Stomach smooth muscle (tissue), 2 donors: ENCODE measurements around the gene TXLNA.
A peak's percentile ranks its signal among the peaks of the same experiment; 100 is the strongest.

ENCODE experiments used
- H3K27ac ChIP-seq: one replicate; pipeline ENCODE4 v1.7.0; 2013; ENCODE audit warnings: mild to moderate bottlenecking, low read length, inconsistent platforms
- H3K27me3 ChIP-seq, 2 donors: one replicate each; pipeline ENCODE4 v1.7.0; 2013; ENCODE audit warnings: low read length in 2 of 2; ENCODE audit not compliant: insufficient read depth in 2 of 2, control insufficient read depth in 1 of 2
- H3K36me3 ChIP-seq, 2 donors: one replicate each; pipeline ENCODE4 v1.7.0; 2013; ENCODE audit warnings: low read length in 2 of 2; ENCODE audit not compliant: control insufficient read depth in 2 of 2, insufficient read depth in 2 of 2
- H3K4me1 ChIP-seq: one replicate; pipeline ENCODE4 v1.7.0; 2013; ENCODE audit warnings: low read length; ENCODE audit not compliant: control insufficient read depth, insufficient read depth
- H3K4me3 ChIP-seq, 2 donors: one replicate each; pipeline ENCODE4 v1.7.0; 2013; ENCODE audit warnings: low read length in 2 of 2
- H3K9ac ChIP-seq, 2 donors: one replicate each; pipeline ENCODE4 v1.7.0; 2013; ENCODE audit warnings: low read length in 2 of 2, mild to moderate bottlenecking in 1 of 2
- H3K9me3 ChIP-seq, 2 donors: one replicate each; pipeline ENCODE4 v1.7.0; 2013; ENCODE audit warnings: low read length in 2 of 2; ENCODE audit not compliant: control insufficient read depth in 2 of 2
- donor health status: healthy.
- donor health status: Pancreatic carcinoma.

The TXLNA gene

DNA sequence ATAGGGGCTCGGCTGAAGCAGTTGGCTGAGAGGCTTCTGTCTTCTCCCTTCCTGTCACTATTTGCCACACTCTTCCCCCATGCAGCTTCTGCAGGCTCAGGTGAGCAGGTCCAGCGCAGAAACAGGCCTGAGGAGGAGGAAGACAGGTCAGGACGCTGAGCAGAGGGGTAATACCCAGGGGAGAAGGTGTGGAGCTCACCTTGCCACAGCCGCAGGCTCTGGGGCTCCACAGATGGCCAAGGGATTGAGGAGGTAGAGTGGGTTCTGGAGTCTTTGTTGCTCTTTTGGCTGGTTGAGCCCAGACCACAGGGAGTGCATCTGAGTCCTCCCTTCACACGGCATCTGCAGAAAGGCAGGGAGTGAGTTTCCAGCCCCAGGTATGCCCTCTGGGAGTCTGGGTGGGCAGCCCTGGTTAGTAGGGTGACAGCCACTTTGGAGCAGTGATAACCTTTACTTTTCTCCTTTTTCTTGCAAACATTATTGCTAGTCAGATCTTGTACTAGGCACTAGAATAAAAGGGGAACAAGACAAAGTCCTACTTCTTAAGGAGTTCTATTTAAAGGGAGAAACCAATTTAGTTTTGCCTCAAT lies 52.5 kb downstream of the TXLNA start:
- H3K36me3 ChIP-seq: peaks cover 34 to 37% of the 10 kb centered on the region in 2 donors

DNA sequence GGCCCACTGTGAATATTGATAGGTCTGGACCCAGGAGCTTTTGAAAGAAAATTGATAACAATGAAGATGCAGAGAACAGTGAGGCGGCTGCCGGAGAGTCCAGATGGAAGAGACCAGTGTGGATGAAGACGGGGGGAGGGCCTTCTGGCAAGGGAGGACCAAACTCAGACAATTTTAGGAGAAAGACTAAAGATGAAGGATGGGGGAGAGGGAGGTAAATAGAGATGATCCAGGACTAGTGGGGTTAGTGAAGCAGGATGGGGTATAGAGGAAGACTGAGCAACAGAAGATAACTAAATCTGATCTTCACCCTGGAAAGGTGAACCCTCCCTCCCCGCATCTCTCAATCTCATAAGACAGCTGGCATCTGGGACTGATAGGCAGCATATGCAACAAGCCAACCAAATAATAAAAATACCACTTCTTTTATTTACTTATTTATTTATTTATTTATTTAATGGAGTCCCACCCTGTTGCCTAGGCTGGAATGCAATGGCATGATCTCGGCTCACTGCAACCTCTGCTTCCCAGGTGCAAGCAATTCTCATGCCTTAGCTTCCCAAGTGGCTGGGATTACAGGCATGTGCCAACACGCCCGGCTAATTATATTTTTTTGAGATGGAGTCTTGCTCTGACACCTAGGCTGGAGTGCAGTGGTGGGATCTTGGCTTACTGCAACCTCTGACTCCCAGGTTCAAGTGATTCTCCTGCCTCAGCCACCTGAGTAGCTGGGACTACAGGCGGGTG lies 53.3 kb downstream of the TXLNA start:
- Histone ChIP-seq H3K27ac (no peak overlapping the region), H3K4me3 (no peak overlapping the region), H3K9ac (no peak overlapping the region), H3K36me3 (peaks cover 29 to 31% of the 10 kb centered on the region in 2 donors), H3K4me1 (peaks cover 2% of the 10 kb centered on the region), H3K9me3 (no peaks in the 10 kb centered on the region), H3K27me3 (no peaks in the 10 kb centered on the region)

More for the DNA sequence above, 52.5 kb downstream of the TXLNA start:
- Histone ChIP-seq H3K27ac (no peak overlapping the region), H3K9ac (no peak overlapping the region), H3K4me1 (peaks cover 2% of the 10 kb centered on the region), H3K27me3 (no peaks in the 10 kb centered on the region), H3K4me3 (no peak overlapping the region), H3K9me3 (no peaks in the 10 kb centered on the region)

DNA sequence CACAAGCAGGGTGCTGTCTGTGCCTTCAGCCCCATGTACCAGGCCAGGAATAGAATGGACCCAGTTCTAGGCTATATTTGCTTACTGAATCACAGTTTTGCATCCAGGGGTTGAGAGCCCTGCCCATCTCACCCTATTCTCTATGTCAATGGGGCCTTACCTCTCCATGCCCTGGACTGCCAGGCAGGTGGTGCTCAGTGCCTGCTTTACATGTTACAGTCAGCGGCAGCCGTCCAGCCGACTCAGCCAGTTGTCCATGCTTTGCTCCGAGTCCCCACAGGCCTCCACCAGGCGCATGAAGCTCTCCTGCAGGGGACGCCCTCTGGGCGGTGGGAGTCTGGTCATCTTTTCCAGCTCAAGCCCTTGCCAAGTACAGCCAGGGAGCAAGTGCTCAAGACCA lies 55.3 kb downstream of the TXLNA start:
- Histone ChIP-seq H3K9ac (no peak overlapping the region), H3K4me3 (no peak overlapping the region), H3K9me3 (no peaks in the 10 kb centered on the region), H3K36me3 (peaks cover 16 to 18% of the 10 kb centered on the region in 2 donors), H3K27ac (no peak overlapping the region), H3K4me1 (peaks cover 7% of the 10 kb centered on the region), H3K27me3 (no peaks in the 10 kb centered on the region)

DNA sequence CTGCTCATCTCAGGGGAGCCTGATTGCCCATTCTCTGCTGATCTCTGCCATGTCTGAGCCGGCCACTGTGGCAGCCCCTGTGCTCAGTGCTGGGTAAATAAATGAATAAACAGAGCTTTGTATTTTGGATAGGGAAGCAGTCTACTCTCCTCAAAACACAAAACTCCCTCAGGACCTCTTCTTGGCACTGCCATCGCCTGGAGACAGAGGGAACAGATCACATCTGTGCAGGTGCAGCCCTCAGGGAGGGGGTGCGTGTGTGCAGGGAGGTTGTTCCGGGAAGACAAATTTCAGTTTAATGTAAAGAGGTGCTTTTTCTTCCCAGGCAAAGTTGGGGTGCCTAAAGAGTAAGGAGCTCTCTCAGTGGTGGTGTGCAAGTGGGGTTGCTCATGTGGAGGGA lies 59.9 kb downstream of the TXLNA start:
- Histone ChIP-seq H3K4me3 (peak overlapping the region in 1 of 2 donors; percentile 87), H3K27ac (peak overlapping the region; percentile 62), H3K9ac (no peak overlapping the region), H3K4me1 (peaks cover 23% of the 10 kb centered on the region), H3K36me3 (peaks cover 0 to 6% of the 10 kb centered on the region in 2 donors), H3K9me3 (no peaks in the 10 kb centered on the region), H3K27me3 (no peaks in the 10 kb centered on the region)

DNA sequence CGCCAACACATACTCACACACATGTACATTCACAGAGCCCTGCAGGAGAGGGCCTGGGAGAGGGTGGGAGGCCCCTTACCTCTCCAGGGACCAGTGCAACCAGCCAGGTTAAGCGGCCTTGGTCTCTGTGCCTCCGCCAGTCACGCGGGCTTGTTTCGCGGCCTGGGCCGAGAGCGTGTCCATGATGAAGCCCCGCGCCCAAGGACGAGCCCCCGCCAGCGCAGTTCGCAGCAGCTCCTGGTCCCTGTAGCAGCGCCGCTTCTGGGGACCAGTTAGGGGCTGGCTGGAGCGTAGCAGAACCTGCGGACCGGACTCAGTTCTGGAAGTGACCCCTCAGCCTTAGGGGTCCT lies 60.3 kb downstream of the TXLNA start:
- peak overlapping the region; percentile 62 for H3K27ac ChIP-seq
- H3K9ac ChIP-seq: peak overlapping the region; percentile 77 to 79
- no peaks in the 10 kb centered on the region for H3K9me3 ChIP-seq
- H3K4me3 ChIP-seq: peak overlapping the region; percentile 87 to 91
- H3K27me3 ChIP-seq: no peaks in the 10 kb centered on the region
- H3K4me1 ChIP-seq: peaks cover 23% of the 10 kb centered on the region
- peaks cover 0 to 2% of the 10 kb centered on the region in 2 donors for H3K36me3 ChIP-seq

DNA sequence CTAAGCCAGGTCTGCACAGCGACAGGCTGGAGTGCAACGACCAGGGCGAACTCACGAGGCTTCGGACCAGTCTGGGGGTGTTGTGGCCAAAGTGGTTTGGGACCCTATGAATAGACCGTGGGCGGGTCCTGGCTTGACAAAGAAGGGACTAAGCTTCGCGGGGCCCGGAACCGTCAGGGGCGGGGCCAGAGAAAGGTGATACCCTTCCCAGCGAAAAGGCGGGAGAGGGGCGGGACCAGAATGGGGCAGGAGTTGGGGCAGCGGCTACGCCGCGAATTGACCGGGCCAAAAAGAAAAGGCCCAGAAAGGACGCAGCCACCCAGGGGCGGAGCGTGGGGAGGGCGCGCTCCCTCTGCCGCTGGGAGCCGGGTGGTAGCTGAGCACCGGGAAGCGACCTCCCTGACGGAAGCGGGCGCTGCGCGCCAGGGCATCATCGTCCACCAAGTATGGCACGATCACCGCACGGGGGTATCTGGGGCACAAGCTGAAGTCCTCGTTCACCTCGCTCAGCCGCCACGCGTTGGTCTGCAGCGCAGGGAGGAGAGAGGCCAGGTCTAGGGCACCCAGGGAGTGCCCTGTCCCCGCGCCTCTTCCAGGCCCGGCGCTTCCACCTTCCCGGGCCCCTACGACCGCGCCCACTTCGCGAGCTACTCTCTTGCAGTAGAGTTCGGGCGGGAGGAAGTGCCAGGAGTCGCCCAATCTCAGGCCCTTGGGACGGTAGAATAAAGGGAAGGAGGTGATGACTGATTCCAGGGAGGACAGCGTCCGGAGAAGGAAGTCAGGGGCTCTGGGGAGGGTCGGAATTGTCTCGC lies 60.9 kb downstream of the TXLNA start:
- peak overlapping the region; percentile 62 for H3K27ac ChIP-seq

DNA sequence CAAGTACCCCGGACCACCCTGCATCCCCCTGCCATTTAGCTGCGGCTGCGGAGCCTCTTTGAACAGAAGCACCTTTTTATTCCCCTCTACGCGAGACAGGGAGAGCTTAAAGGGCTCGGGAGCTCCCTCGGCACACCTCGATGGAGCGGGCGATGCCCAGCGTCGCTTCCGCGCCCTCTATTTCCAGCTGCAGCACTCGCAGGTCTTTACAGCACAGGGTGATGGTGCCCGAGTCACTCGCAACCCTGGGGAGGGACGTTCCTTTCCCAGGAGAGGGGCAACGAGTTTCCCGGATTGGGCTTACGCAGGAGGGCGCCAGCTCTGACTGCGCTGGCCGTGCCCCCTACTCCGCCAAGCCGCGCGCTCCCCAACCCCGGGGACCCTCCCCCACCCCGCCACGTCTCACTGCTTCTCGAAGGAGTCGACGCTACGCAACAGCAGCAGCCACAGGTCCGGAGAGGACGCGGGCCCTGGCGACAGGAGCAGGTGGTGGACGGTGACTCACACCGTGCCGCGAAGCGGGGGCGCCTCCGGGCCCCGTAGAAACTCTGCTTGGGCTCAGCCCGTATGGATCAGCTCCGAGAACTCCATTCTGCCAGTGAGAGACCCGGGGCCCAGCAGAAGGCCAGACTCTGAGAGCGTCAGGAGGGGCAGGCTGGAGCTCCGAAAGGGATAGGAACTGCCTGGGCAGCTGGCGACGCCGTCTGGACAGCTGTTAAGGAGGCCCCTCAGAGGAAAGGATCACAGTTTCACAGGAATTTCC lies 61.7 kb downstream of the TXLNA start:
- peaks cover 23% of the 10 kb centered on the region for H3K4me1 ChIP-seq
- peak overlapping the region; percentile 62 for H3K27ac ChIP-seq
- no peaks in the 10 kb centered on the region for H3K36me3 ChIP-seq
- H3K9me3 ChIP-seq: no peaks in the 10 kb centered on the region
- H3K27me3 ChIP-seq: no peaks in the 10 kb centered on the region
- peak overlapping the region; percentile 77 to 79 for H3K9ac ChIP-seq
- H3K4me3 ChIP-seq: peak overlapping the region; percentile 87 to 91

More for the DNA sequence above, 60.9 kb downstream of the TXLNA start:
- peaks cover 0 to 2% of the 10 kb centered on the region in 2 donors for H3K36me3 ChIP-seq
- H3K4me1 ChIP-seq: peaks cover 23% of the 10 kb centered on the region
- H3K4me3 ChIP-seq: peak overlapping the region; percentile 87 to 91
- no peaks in the 10 kb centered on the region for H3K27me3 ChIP-seq
- no peaks in the 10 kb centered on the region for H3K9me3 ChIP-seq
- peak overlapping the region; percentile 77 to 79 for H3K9ac ChIP-seq

DNA sequence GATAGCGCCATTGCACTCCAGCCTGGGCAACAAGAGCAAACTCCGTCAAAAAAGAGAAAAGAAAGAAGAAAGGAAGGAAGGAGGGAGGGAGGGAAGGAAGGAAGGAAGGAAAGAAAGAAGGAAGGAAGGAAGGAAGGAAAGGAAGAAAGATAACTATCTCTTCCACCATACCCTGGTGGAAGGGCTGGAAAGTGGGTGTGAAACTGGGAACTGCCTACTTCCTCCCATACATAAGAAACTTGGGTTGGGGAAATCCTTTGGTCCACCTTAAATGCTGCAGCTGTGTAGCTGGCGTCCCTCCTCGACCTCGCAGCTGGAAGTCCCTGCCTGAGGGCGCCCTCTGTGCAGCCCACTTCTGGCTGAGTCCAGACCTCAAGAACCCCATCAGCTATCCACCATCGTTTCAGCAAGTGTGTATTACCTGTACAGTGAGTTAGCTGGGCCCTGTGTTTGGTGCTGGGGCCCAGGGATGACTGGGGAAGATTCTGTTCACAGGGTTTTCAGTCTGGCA lies 62.9 kb downstream of the TXLNA start:
- Histone ChIP-seq H3K9me3 (no peaks in the 10 kb centered on the region), H3K4me1 (peaks cover 31% of the 10 kb centered on the region), H3K27ac (no peak overlapping the region), H3K36me3 (no peaks in the 10 kb centered on the region), H3K4me3 (peak overlapping the region in 1 of 2 donors; percentile 49), H3K27me3 (no peaks in the 10 kb centered on the region), H3K9ac (no peak overlapping the region)

DNA sequence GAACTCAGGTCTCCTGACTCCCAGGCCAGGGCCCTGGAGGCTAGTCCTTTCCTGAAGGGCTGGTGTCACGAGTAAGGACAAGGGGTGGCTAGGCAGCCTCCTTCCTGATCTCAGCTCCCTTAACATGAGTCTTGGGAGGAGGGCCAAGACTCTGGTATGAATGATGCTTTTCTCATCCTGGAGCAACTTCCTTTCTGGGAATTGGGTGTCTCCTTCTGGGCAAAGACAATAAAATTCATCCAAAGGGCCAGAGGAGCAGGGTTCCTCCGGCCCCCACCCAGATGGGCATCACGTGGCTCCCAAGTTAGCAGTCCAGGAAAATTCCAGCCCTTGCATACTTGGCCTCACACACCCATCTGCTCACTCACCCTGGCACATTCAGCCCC lies 67.4 kb downstream of the TXLNA start, which contains the start of gene FAM167B:
Gene FAM167B, plus strand, starts transcription at position 335 of the 386 bp plus-strand sequence. CDS start 200 bp downstream, outside the sequence.
- no peak within 1 kb of the TSS for H3K9ac ChIP-seq
- no peaks in the 10 kb centered on the region for H3K36me3 ChIP-seq
- H3K4me3 ChIP-seq: peak within 1 kb of the TSS in 1 of 2 donors; percentile 15
- H3K27me3 ChIP-seq: peaks cover 2 to 11% of the 10 kb centered on the region in 2 donors
- H3K9me3 ChIP-seq: no peaks in the 10 kb centered on the region
- H3K27ac ChIP-seq: peak within 1 kb of the TSS; percentile 24
- peaks cover 19% of the 10 kb centered on the region for H3K4me1 ChIP-seq

DNA sequence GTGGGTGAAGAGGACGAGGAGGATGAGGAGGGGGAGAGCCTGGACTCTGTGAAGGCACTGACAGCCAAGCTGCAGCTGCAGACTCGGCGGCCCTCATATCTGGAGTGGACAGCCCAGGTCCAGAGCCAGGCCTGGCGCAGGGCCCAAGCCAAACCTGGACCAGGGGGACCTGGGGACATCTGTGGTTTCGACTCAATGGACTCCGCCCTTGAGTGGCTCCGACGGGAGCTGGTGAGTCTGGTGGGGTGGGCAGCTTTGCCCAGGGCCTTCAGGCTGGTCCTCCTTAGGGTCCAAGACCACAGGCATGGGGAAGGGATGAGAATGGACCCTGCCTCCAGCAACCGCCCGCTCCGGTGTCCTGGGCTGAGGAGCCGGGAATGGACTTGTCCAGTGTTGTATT lies 68.0 kb downstream of the TXLNA start:
- Histone ChIP-seq H3K27me3 (peaks cover 2 to 16% of the 10 kb centered on the region in 2 donors), H3K9ac (no peak overlapping the region), H3K36me3 (no peaks in the 10 kb centered on the region), H3K4me1 (peaks cover 19% of the 10 kb centered on the region), H3K9me3 (no peaks in the 10 kb centered on the region), H3K4me3 (no peak overlapping the region), H3K27ac (peak overlapping the region; percentile 24)
